B cell (primary cell): Measurements from ENCODE around the gene ELOB. TPM values are rescaled to one million over a fixed set of nuclear protein-coding genes. Genes with fewer than 3 reads are reported as not detected.

ENCODE experiments used
- ATAC-seq: fragments of 200-7000 bp; cut with Tn5 transposase; one replicate; pipeline ENCODE4 v1.10.0; 2021; ENCODE audit warnings: low read depth, mild to moderate bottlenecking, moderate number of reproducible peaks, moderate library complexity
- CTCF ChIA-PET: fragments of 350-600 bp; sonication (Branson Sonifier 250); formaldehyde crosslinking; loops from one replicate; lab custom pipeline; 2021; ENCODE audit warnings: antibody characterized with exemption, inconsistent platforms; lab: Charles Lee
- POLR2A ChIA-PET: fragments of 350-600 bp; sonication (Branson Sonifier 250); formaldehyde crosslinking; loops from one replicate; lab custom pipeline; 2021; ENCODE audit warnings: antibody characterized with exemption; lab: Charles Lee
- DNase-seq: peaks from one replicate; pipeline ENCODE4 v3.0.0; 2013
- H2AFZ ChIP-seq: 2 replicates; pipeline ENCODE4 v1.6.1; 2012; ENCODE audit warnings: mild to moderate bottlenecking, low read depth, low read length; ENCODE audit not compliant: insufficient read depth, poor library complexity, severe bottlenecking
- H3K27ac ChIP-seq, 2 donors: 1 replicate in 1 of 2; 2 replicates in 1 of 2; pipeline ENCODE4 v1.5.1; 2012 to 2013; ENCODE audit warnings: low read length in 2 of 2, mild to moderate bottlenecking in 2 of 2, moderate library complexity in 1 of 2
- H3K27me3 ChIP-seq, 4 experiments: fragments of 200-600 bp in 1 of 4; sonication (generic) in 1 of 4; replicated peaks in 1 of 4; 1 replicate in 2 of 4; 2 replicates in 2 of 4; pipeline versions ENCODE4 v1.6.1 to v1.7.0; 2013 to 2016; ENCODE audit warnings: low read length in 3 of 4, mild to moderate bottlenecking in 2 of 4, mixed read lengths in 1 of 4, moderate library complexity in 1 of 4; ENCODE audit not compliant: insufficient read depth in 4 of 4, control insufficient read depth in 3 of 4; ENCODE audit errors: control extremely low read depth in 1 of 4
- H3K36me3 ChIP-seq, 2 experiments: replicated peaks in 1 of 2; 1 replicate in 1 of 2; 2 replicates in 1 of 2; pipeline versions ENCODE4 v1.6.1 to v1.7.1; 2013; ENCODE audit warnings: low read length in 1 of 2; ENCODE audit not compliant: insufficient read depth in 2 of 2, control insufficient read depth in 1 of 2; ENCODE audit errors: control extremely low read depth in 1 of 2, extremely low read depth in 1 of 2
- H3K4me1 ChIP-seq, 2 donors: fragments of 200-600 bp in 1 of 2; sonication (generic) in 1 of 2; 1 replicate in 1 of 2; 2 replicates in 1 of 2; pipeline versions ENCODE4 v1.5.1 to v1.6.1; 2013 to 2017; ENCODE audit warnings: low read length in 2 of 2; ENCODE audit not compliant: control insufficient read depth in 2 of 2, insufficient read depth in 2 of 2
- H3K4me2 ChIP-seq: replicated peaks from 2 replicates; pipeline ENCODE3; 2012; ENCODE audit warnings: mild to moderate bottlenecking, low read depth, low read length; ENCODE audit not compliant: poor library complexity, severe bottlenecking
- H3K4me3 ChIP-seq, 5 experiments: fragments of 200-600 bp in 1 of 5; sonication (generic) in 1 of 5; 1 replicate in 3 of 5; 2 replicates in 2 of 5; pipeline versions ENCODE4 v1.5.1 to v1.7.0; 2011 to 2016; ENCODE audit warnings: low read length in 4 of 5, mild to moderate bottlenecking in 4 of 5, low read depth in 2 of 5, control low read depth in 1 of 5, moderate library complexity in 1 of 5; ENCODE audit not compliant: insufficient read depth in 1 of 5; ENCODE audit errors: control extremely low read depth in 1 of 5, extremely low read depth in 1 of 5
- H3K79me2 ChIP-seq: fragments of 200-600 bp; sonication (generic); one replicate; pipeline ENCODE4 v1.6.0; 2016; ENCODE audit warnings: low read length; ENCODE audit not compliant: control insufficient read depth, insufficient read depth
- H3K9ac ChIP-seq: fragments of 200-600 bp; sonication (generic); 2 replicates; pipeline ENCODE4 v1.6.1; 2017; ENCODE audit warnings: mild to moderate bottlenecking, low read length, moderate library complexity
- H3K9me3 ChIP-seq, 3 donors: one replicate each; pipeline versions ENCODE4 v1.6.1 to v1.7.1; 2013; ENCODE audit warnings: low read length in 2 of 3; ENCODE audit not compliant: control insufficient read depth in 2 of 3, insufficient read depth in 1 of 3; ENCODE audit errors: control extremely low read depth in 1 of 3
- H4K20me1 ChIP-seq: 2 replicates; pipeline ENCODE4 v1.6.0; 2012; ENCODE audit warnings: mild to moderate bottlenecking, low read length; ENCODE audit not compliant: insufficient read depth, control insufficient read depth, poor library complexity, severe bottlenecking
- H3K27ac Mint-ChIP-seq: one replicate; pipeline ENCODE4 v1.8.0; 2021; ENCODE audit warnings: mixed read lengths
- H3K27me3 Mint-ChIP-seq: one replicate; pipeline ENCODE4 v1.8.0; 2021; ENCODE audit warnings: mixed read lengths
- H3K4me1 Mint-ChIP-seq: one replicate; pipeline ENCODE4 v1.8.0; 2021; ENCODE audit warnings: mixed read lengths
- H3K4me3 Mint-ChIP-seq: one replicate; pipeline ENCODE4 v1.8.0; 2021; ENCODE audit warnings: mixed read lengths
- H3K9me3 Mint-ChIP-seq: one replicate; pipeline ENCODE4 v1.8.0; 2022; ENCODE audit warnings: mixed read lengths; ENCODE audit not compliant: insufficient read depth
- CTCF ChIP-seq: fragments of 200-600 bp; IDR thresholded peaks from one replicate; pipeline ENCODE4 v1.8.0; 2022; ENCODE audit warnings: antibody characterized with exemption, mild to moderate bottlenecking
- EZH2 ChIP-seq: IDR thresholded peaks from 2 replicates; pipeline ENCODE4 v1.6.1; 2012; ENCODE audit warnings: borderline replicate concordance, low read depth, mild to moderate bottlenecking, moderate library complexity, low read length; ENCODE audit not compliant: insufficient read depth, poor library complexity, severe bottlenecking
- WGBS: methylation state at CpG from one replicate; pipeline ENCODE4 v1.1.5; 2013; ENCODE audit warnings: missing lambda C conversion rate; ENCODE audit not compliant: insufficient coverage; 5-methylcytosine and 5-hydroxymethylcytosine counted together
- intact Hi-C: fragments of 100-400 bp; cut with micrococcal nuclease; formaldehyde crosslinking; loops from one replicate; pipeline ENCODE4 v1.10.0; 2022
- polyA plus RNA-seq: library from polyadenylated mRNA; depleted of rRNA; stranded (reverse); fragments of >200 nt; gene quantifications from 2 replicates; pipeline ENCODE4 v1.2.3, GENCODE V29; 2012
- total RNA-seq, 2 donors: library from RNA; stranded (reverse); fragments of 120-200 nt in 1 of 2; gene quantifications; 1 replicate in 1 of 2; 2 replicates in 1 of 2; pipeline versions ENCODE4 v1.2.3 to v1.2.4, GENCODE V29; 2013 to 2022

ELOB gene
- total and polyA plus RNA-seq, 2 donors (not counting 1 experiment from before 2014, with no cell fraction given), result 93.1 to 136 TPM

- ChIA-PET CTCF (interaction anchor here (1.6 kb wide), 1 partner anchor 106 kb away, joined by 3 read pairs; no protein-coding TSS in a partner anchor), POLR2A (no interaction called here)
- H3K4me2 ChIP-seq, result no peak overlapping the region
- DNase-seq (no peak), ATAC-seq (no peak)
- H2AFZ ChIP-seq, result no peak overlapping the region
- Mint-ChIP-seq H3K27me3 (no peaks in the 10 kb centered on the region), H3K9me3 (no peaks in the 10 kb centered on the region), H3K4me1 (peaks cover 7% of the 10 kb centered on the region), H3K27ac (no peak overlapping the region), H3K4me3 (no peak overlapping the region)
- no peak overlapping the region for H3K9ac ChIP-seq
- peaks cover 0 to 6% (median 0%) of the 10 kb centered on the region in 3 donors for H3K9me3 ChIP-seq
- intact Hi-C loops, result no loop called here
- H3K79me2 ChIP-seq, result peaks cover 45% of the 10 kb centered on the region
- WGBS, result over 99% methylated on average over 42 of the region's 42 CpGs
- H3K4me3 ChIP-seq, result no peak overlapping the region
- H3K4me1 ChIP-seq, result no peaks in the 10 kb centered on the region
- H4K20me1 ChIP-seq, result peaks cover 88% of the 10 kb centered on the region
- H3K27ac ChIP-seq, result no peak overlapping the region
- H3K27me3 ChIP-seq, result no peaks in the 10 kb centered on the region
- TF ChIP-seq CTCF (no peak), EZH2 (no peak)
- H3K36me3 ChIP-seq, result peaks cover 7 to 99% of the 10 kb centered on the region in 2 experiments
Measured at GRCh38 chr16:2761886-2762583, 15.0 kb downstream of the ELOB start.

- Histone ChIP-seq H3K79me2 (peaks cover 45% of the 10 kb centered on the region), H3K4me2 (no peak overlapping the region), H3K36me3 (peaks cover 7 to 95% of the 10 kb centered on the region in 2 experiments), H3K4me1 (peaks cover 0 to 1% of the 10 kb centered on the region in 2 donors), H3K9ac (no peak overlapping the region), H3K27me3 (no peaks in the 10 kb centered on the region), H3K27ac (no peak overlapping the region), H2AFZ (no peak overlapping the region), H3K4me3 (no peak overlapping the region), H3K9me3 (peaks cover 0 to 6% (median 0%) of the 10 kb centered on the region in 3 donors), H4K20me1 (peaks cover 88% of the 10 kb centered on the region)
- no peaks in the 10 kb centered on the region for H3K27me3 Mint-ChIP-seq
- no peak overlapping the region for H3K4me3 Mint-ChIP-seq
- intact Hi-C loops, result no loop called here
- ATAC-seq (no peak), DNase-seq (no peak)
- POLR2A ChIA-PET, result no interaction called here
- no peaks in the 10 kb centered on the region for H3K9me3 Mint-ChIP-seq
- 100% methylated on average over 9 of the region's 10 CpGs for WGBS
- H3K4me1 Mint-ChIP-seq, result peaks cover 13% of the 10 kb centered on the region
- CTCF ChIA-PET, result no interaction called here
- H3K27ac Mint-ChIP-seq, result no peak overlapping the region
- no peak for TF ChIP-seq EZH2
- TF ChIP-seq CTCF, result no peak
Measured at GRCh38 chr16:2761472-2761871, 15.6 kb downstream of the ELOB start.
